Suppressor macrophage (primary cell): ENCODE measurements around the gene SS18.

Experiments
- DNase-seq, 4 experiments: peaks; one replicate each; pipeline ENCODE4 v3.0.0-alpha.2; 2020 to 2022

Gene SS18

DNA sequence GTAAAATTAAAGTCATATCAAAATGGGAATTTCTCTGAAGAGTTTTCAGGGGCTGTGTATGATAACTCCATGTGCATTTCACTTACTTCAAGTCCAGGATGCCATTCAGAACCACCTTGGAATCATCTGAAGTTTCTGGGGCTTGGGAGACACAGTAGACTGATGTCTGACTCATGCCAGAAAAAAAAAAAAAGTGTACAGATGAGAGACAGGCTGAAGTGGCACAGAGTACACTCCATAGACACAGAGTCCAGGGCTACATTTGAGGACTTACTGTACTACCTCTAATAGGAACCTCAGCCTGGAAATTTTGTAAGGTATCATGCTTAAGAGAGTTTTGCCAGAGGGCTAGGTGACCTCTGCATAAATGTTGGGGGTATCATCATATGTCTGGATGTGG lies 92.0 kb downstream of the SS18 start:
- no peak for DNase-seq

DNA sequence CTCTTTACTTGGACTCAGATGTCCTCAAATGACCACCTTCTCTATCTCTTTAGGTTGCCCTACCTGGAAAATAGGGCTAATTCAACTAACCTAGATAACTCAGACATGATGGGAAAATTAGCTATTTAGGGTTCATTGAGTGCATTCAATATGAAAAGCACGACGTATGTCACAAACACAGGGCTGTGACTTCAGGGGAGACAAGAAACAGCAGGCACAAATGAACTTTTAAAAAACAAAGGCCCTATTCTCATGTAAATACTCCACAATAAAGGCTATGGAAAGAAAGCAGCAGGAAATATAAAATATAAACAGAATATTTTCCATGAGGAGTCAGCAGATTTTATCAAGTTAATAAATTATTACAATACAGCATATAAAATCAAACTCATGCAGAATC lies 97.8 kb downstream of the SS18 start:
- no peak for DNase-seq

DNA sequence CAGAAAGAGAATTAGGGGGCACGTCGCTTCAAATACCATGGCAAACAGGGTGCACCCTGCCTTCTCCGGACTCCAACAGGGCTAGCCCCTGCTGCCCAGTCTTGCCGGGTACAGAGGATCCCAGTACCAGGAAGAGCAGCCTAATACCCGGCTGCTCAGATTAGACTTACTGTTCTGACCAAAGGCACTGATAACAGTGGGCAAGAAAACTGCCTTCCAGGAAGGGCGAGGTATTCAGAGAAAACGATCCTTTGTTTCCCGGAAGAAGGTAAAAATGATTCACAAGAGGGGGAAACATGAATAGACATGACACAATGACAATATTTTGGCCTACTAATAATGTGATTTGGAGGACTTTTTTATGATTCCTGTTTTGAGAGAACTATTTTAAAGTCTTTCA lies 99.9 kb downstream of the SS18 start:
- no peak for DNase-seq

DNA sequence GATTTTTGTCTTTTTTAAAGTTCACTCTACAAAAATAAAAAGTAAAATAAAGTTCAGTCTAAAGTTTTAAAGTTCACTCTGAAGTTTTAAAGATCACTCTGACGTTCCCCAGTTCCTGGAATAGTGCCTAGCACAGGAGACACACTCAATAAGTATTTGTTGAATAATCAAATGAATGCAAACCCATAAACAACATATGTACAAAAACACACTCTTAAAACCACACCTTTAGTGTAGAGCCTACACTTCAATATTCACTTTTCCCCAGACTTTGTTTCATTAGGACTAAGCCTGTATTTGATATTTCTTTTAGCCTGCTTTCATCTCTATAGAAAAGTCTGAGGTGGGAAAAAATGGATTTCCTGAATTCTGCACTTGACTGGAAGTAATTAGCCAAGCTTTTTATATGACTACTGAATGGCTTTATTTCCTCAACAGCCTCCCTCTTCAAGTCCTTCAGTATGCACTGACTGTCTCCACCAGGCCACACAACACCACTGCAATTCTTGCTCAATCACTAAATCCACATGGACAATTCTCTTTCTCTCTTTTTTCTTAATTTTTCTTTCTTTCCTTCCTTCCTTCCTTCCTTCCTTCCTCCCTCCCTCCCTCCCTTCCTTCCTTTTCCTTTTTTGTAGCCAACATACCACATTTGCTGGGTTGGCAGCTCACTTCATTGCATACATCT lies 104.6 kb downstream of the SS18 start:
- DNase-seq = no peak

DNA sequence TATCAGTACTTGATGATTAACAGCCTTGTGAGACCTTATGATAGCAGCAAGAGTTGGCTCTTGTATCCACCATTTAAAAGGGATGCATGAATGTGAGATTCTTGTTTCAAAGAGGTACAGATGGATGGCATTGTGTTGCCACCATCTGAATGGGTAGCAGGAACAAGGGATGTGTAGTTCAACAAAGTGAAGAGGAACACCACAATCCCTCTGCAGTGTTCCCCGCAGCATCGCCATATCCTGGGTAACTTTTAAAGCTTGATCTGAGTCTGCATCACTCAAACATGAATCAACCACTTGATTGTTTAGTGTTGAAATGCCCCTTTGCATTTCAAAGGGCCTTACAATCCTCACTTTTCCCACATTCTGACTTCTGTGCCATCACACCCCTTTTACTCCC lies 106.7 kb downstream of the SS18 start:
- DNase-seq = no peak

DNA sequence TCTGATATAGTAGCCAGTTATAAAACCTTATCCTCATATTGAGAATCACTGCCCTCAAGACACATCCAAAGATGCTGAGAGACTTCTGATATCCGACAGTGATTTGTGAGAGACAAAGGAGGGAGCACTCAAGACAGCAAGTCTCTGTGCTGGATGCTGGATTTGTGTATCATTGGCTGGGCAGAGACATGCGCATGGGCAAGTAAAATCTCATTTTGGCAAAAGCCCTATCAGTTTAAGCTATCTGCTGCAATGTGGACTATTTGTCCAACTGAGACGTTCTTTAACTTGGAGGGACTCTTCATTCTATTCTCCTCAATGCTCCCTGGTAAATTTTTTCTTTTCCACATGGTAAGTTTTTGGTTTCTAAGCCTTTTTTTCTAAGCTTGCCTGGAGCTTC lies 107.5 kb downstream of the SS18 start:
- no peak for DNase-seq

DNA sequence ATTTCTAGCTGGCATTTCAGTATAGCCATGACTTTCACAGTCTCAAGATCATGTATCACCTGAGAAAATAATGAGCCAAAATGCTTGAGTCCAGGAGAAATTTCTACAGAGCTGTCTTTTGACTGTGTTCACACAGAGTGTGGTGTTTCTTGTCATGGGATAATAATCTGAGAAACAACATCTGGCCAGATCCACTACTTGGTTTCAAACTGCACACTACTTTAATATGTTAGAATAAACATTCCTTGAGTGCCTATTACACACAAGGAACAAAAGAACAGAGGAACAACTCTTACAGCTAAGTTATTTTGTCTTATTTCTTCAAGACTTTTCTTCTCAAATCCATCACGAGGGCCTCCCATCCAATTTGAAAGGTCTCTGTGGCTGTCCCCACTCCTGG lies 108.3 kb downstream of the SS18 start:
- DNase-seq = no peak

DNA sequence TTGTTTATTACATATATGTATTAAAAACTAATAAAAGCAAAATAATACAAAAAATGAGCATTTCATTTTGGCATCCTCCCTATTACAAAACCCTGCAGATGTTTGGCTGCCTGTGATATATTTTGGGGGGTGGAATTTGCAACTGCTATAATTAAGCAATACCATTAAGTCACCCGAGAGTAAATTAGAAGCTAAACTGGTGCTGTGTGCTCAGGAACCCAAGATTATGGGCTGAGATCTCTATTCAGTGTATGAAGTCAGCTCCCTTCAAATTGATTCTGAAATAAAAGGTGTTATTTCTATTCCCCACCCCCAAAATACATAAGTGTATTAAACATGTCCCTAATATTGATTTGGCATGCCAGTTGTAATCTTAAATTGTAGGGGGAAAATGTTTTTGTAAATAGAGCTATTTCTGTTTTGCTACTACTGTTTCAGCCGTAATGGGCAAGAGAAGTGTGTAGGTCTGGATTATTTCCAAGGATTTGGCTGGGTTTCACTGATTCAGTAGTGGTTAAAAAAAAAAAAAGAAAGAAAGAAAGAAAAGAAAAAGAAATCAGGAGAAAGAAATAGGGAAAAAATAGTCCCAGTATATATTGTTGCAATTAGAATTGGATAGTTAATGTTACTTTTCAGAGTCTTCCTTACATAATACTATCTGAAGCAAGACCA lies 110.9 kb downstream of the SS18 start:
- DNase-seq = no peak

DNA sequence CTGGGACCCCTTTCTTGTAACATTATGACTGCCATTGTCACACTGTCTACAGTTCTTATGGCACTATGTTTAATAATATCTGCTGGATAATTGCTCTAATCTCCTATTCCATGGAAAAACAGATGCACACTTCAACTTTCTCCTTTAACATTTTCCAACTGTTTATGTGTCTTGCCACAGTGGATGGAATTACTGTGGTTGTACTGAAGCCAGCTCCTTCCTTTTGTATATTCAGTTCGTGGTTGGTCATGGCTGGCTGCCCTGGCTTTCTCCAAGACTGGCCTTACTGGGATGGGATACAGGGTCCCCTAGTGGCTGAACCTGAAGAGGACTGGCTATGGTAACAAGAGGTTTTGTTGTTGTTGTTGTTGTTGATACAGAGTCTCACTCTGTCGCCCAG lies 113.9 kb downstream of the SS18 start:
- no peak for DNase-seq

DNA sequence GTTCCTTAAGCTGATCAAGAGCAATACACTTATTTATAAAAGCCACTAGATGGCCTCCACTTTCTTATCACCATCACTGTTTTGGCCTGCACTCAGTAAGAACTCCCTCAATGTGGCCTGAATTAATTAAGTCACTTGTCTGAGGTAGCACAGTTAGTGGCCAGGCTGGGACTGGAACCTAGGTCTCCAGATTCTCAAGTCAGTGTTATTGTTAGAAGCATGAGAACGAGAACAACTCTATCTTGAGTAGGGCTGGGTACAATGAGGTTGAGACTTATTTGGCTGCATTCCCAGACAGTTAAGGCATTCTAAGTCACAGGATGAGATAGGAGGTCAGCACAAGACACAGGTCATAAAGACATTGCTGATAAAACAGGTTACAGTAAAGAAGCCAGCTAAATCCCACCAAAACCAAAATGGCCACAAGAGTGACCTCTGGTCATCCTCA lies 115.8 kb downstream of the SS18 start:
- DNase-seq = no peak
